DMS153 (cell line): Measurements from ENCODE around the gene CP.
A peak's percentile ranks its signal among the peaks of the same experiment; 100 is the strongest.
"Not testable (repeated sequence)": the region's sequence is repeated elsewhere in the genome, so short reads cannot be mapped to it uniquely, and the experiment has no call there.

Experiments used
- DNase-seq: peaks from one replicate; lab custom pipeline; 2025; lab: John Stamatoyannopoulos, UW

The CP gene

GRCh38 chr3:149227591-149228268 is 6.1 kb upstream of the CP start:
- no peak for DNase-seq

GRCh38 chr3:149226776-149227175 is 5.1 kb upstream of the CP start:
- no peak for DNase-seq

GRCh38 chr3:149224736-149225594 is 3.3 kb upstream of the CP start:
- DNase-seq: peak; percentile 10

- no peak for DNase-seq
Measured at GRCh38 chr3:149223461-149223820, 1.8 kb upstream of the CP start.

- not testable (repeated sequence) for DNase-seq
Measured at GRCh38 chr3:149219380-149220121, 2.1 kb downstream of the CP start.

GRCh38 chr3:149217347-149217746 is 4.3 kb downstream of the CP start:
- DNase-seq: no peak

GRCh38 chr3:149216193-149216869 is 5.3 kb downstream of the CP start:
- DNase-seq: no peak

- peak; percentile 52 for DNase-seq
Measured at GRCh38 chr3:149215515-149215914, 6.1 kb downstream of the CP start.

- no peak for DNase-seq
Measured at GRCh38 chr3:149214702-149215101, 6.9 kb downstream of the CP start.

GRCh38 chr3:149212386-149212785 is 9.2 kb downstream of the CP start:
- no peak for DNase-seq

- DNase-seq: no peak
Measured at GRCh38 chr3:149209431-149209830, 12.2 kb downstream of the CP start.

GRCh38 chr3:149207475-149207874 is 14.2 kb downstream of the CP start:
- no peak for DNase-seq

- DNase-seq: no peak
Measured at GRCh38 chr3:149204390-149204991, 17.1 kb downstream of the CP start.

GRCh38 chr3:149203758-149204157 is 17.9 kb downstream of the CP start:
- no peak for DNase-seq

- DNase-seq: peak; percentile 76
Measured at GRCh38 chr3:149199474-149199873, 22.2 kb downstream of the CP start.

- no peak for DNase-seq
Measured at GRCh38 chr3:149198611-149199010, 23.0 kb downstream of the CP start.

GRCh38 chr3:149197669-149198068 is 24.0 kb downstream of the CP start:
- no peak for DNase-seq

- not testable (repeated sequence) for DNase-seq
Measured at GRCh38 chr3:149196805-149197592, 24.6 kb downstream of the CP start.

GRCh38 chr3:149195221-149195620 is 26.4 kb downstream of the CP start:
- no peak for DNase-seq

GRCh38 chr3:149188494-149188893 is 33.1 kb downstream of the CP start:
- DNase-seq: peak; percentile 1

- DNase-seq: no peak
Measured at GRCh38 chr3:149186721-149187120, 34.9 kb downstream of the CP start.
